OCI-LY3 (cell line): ENCODE results near the gene RPL41.
"Not testable (repeated sequence)": the region's sequence is repeated elsewhere in the genome, so short reads cannot be mapped to it uniquely, and the experiment has no call there.

Experiments used
- CTCF ChIP-seq: fragments of 200-600, 300-600 bp; sonication (generic); IDR thresholded peaks from 2 replicates; pipeline ENCODE4 v1.5.1; 2014; ENCODE audit warnings: antibody characterized with exemption, low read length, low read depth
- EZH2phosphoT487 ChIP-seq: fragments of 200-600 bp; shearing (Covaris generic); IDR thresholded peaks from 2 replicates; pipeline ENCODE4 v1.6.1; 2018; ENCODE audit warnings: antibody characterized with exemption, mixed run types, low read depth

GRCh38 chr12:56117082-56117706 is 761 bp downstream of the RPL41 start:
- TF ChIP-seq CTCF, EZH2phosphoT487: not testable (repeated sequence)
